Endothelial cell of umbilical vein (primary cell): ENCODE results near the gene INS. TPM values are rescaled to one million over a fixed set of nuclear protein-coding genes. Genes with fewer than 3 reads are reported as not detected.

Experiments used
- BruUV-seq: library from RNA; stranded (reverse); fragments of 400-500 nt; replicated peaks from 2 replicates; lab custom pipeline; 2021; lab: Mats Ljungman, UMichigan
- CTCF ChIA-PET: fragments of 300-600, 350-600 bp; sonication (Branson Sonifier 250); formaldehyde crosslinking; loops from one replicate; lab custom pipeline; 2021; ENCODE audit warnings: antibody characterized with exemption, inconsistent platforms; lab: Charles Lee
- POLR2A ChIA-PET: fragments of 300-600, 350-600 bp; sonication (Branson Sonifier 250); formaldehyde crosslinking; loops from one replicate; lab custom pipeline; 2021; ENCODE audit warnings: antibody characterized with exemption, inconsistent platforms; lab: Charles Lee
- DNase-seq: peaks from one replicate; pipeline ENCODE4 v3.0.0-alpha.2; 2011; ENCODE audit warnings: low read depth, low spot score
- FAIRE-seq: peaks from 2 replicates; lab custom pipeline; 2011; peaks lifted over from hg19 to GRCh38; lab: Jason Lieb, UNC
- H2AFZ ChIP-seq: 2 replicates; pipeline ENCODE4 v1.6.0; 2012; ENCODE audit warnings: low read depth, low read length, control low read depth, inconsistent platforms
- H3K27ac ChIP-seq: 2 replicates; pipeline ENCODE4 v1.5.1; 2011; ENCODE audit warnings: low read depth, mild to moderate bottlenecking, control low read depth, low read length, moderate library complexity; ENCODE audit not compliant: insufficient read depth
- H3K27me3 ChIP-seq, 2 experiments: 2 replicates each; pipeline versions ENCODE4 v1.6.0 to v1.6.1; 2011; ENCODE audit warnings: low read length in 2 of 2, mixed read lengths in 1 of 2; ENCODE audit not compliant: control insufficient read depth in 2 of 2, insufficient read depth in 2 of 2
- H3K36me3 ChIP-seq, 2 experiments: 2 replicates in 1 of 2; 3 replicates in 1 of 2; pipeline ENCODE4 v1.5.1; 2011; ENCODE audit warnings: low read length in 2 of 2, mild to moderate bottlenecking in 1 of 2, moderate library complexity in 1 of 2; ENCODE audit not compliant: control insufficient read depth in 2 of 2, insufficient read depth in 2 of 2; ENCODE audit errors: extremely low read depth in 1 of 2
- H3K4me1 ChIP-seq: 3 replicates; pipeline ENCODE4 v1.5.1; 2011; ENCODE audit warnings: mild to moderate bottlenecking, low read length; ENCODE audit not compliant: control insufficient read depth, insufficient read depth; ENCODE audit errors: extremely low read depth
- H3K4me2 ChIP-seq: 2 replicates; pipeline ENCODE4 v1.6.1; 2011; ENCODE audit warnings: low read length, control low read depth, mixed read lengths; ENCODE audit not compliant: insufficient read depth
- H3K4me3 ChIP-seq, 3 experiments: fragments of 200-600 bp in 1 of 3; sonication (generic), shearing (Covaris generic) in 1 of 3; replicated peaks in 1 of 3; 2 replicates each; pipeline ENCODE4 v1.5.1; 2011 to 2016; ENCODE audit warnings: control low read depth in 3 of 3, low read length in 3 of 3, mild to moderate bottlenecking in 2 of 3, inconsistent platforms in 1 of 3, low read depth in 1 of 3, moderate library complexity in 1 of 3; ENCODE audit not compliant: insufficient read depth in 1 of 3
- H3K79me2 ChIP-seq: 2 replicates; pipeline ENCODE4 v1.6.0; 2012; ENCODE audit warnings: low read length, inconsistent platforms; ENCODE audit not compliant: control insufficient read depth, insufficient read depth
- H3K9ac ChIP-seq: replicated peaks from 2 replicates; pipeline ENCODE3; 2011; ENCODE audit warnings: low read length, control low read depth; ENCODE audit not compliant: insufficient read depth; ENCODE audit errors: extremely low read depth
- H3K9me1 ChIP-seq: replicated peaks from 3 replicates; pipeline ENCODE4 v1.6.0; 2011; ENCODE audit warnings: mild to moderate bottlenecking, low read length; ENCODE audit not compliant: control insufficient read depth, insufficient read depth; ENCODE audit errors: extremely low read depth
- H3K9me3 ChIP-seq: replicated peaks from 2 replicates; pipeline ENCODE4 v1.5.1; 2012; ENCODE audit warnings: low read length, inconsistent platforms; ENCODE audit not compliant: control insufficient read depth, insufficient read depth
- H4K20me1 ChIP-seq: replicated peaks from 2 replicates; pipeline ENCODE3; 2011; ENCODE audit warnings: mild to moderate bottlenecking, low read length; ENCODE audit not compliant: control insufficient read depth, insufficient read depth; ENCODE audit errors: extremely low read depth
- EZH2 ChIP-seq: IDR thresholded peaks from 2 replicates; pipeline ENCODE4 v1.6.1; 2012; ENCODE audit warnings: borderline replicate concordance, low read depth, mild to moderate bottlenecking, moderate library complexity, low read length, inconsistent platforms; ENCODE audit not compliant: severe bottlenecking
- FOS ChIP-seq: IDR thresholded peaks from 2 replicates; pipeline ENCODE4 v1.6.1; 2011; ENCODE audit warnings: mild to moderate bottlenecking, low read length, moderate library complexity, borderline replicate concordance; ENCODE audit not compliant: insufficient read depth
- GATA2 ChIP-seq: IDR thresholded peaks from 2 replicates; pipeline ENCODE4 v1.7.0; 2011; ENCODE audit warnings: low read depth, mild to moderate bottlenecking, moderate library complexity, mixed read lengths, low read length; ENCODE audit not compliant: insufficient read length, insufficient read depth
- JUN ChIP-seq: IDR thresholded peaks from 2 replicates; pipeline ENCODE4 v1.6.1; 2011; ENCODE audit warnings: borderline replicate concordance, low read depth; ENCODE audit not compliant: insufficient read length, insufficient read depth
- MYC ChIP-seq: IDR thresholded peaks from one replicate; pipeline ENCODE4 v1.6.1; 2011; ENCODE audit warnings: mild to moderate bottlenecking, low read depth, low read length
- POLR2A ChIP-seq: IDR thresholded peaks from 2 replicates; pipeline ENCODE4 v1.6.1; 2012; ENCODE audit warnings: low read depth, mild to moderate bottlenecking, control low read depth, low read length
- POLR2AphosphoS5 ChIP-seq: IDR thresholded peaks from 2 replicates; pipeline ENCODE4 v1.6.1; 2012; ENCODE audit warnings: low read depth, mild to moderate bottlenecking, control low read depth, low read length, moderate library complexity; ENCODE audit not compliant: insufficient read depth
- dilution Hi-C: fragments of 300-500 bp; cut with MboI; formaldehyde crosslinking; loops from one replicate; pipeline ENCODE4 v1.15.0; 2019; ENCODE audit warnings: low sequenced_read_pairs; ENCODE audit not compliant: extremely low pct_ligation_motif_present
- intact Hi-C: fragments of 100-400 bp; cut with micrococcal nuclease; formaldehyde crosslinking; loops from one replicate; pipeline ENCODE4 v1.10.0; 2022
- polyA plus RNA-seq, 4 experiments: library from polyadenylated mRNA; depleted of rRNA in 3 of 4; stranded (reverse) in 3 of 4; unstranded in 1 of 4; fragments of >200 nt; gene quantifications; 2 replicates each; pipeline versions ENCODE4 v1.2.1 to v1.2.3, GENCODE V29; 2011 to 2012; ENCODE audit warnings: missing spikeins in 1 of 4
- total RNA-seq: library from RNA; stranded (reverse); gene quantifications from 2 replicates; pipeline ENCODE4 v1.2.3, GENCODE V29; 2021
- TF ChIP-seq, protein P1 (sequence below), 2 donors: IDR thresholded peaks; 1 replicate in 1 of 2; 2 replicates in 1 of 2; pipeline ENCODE4 v1.5.1; 2011; ENCODE audit warnings: low read length in 2 of 2, mild to moderate bottlenecking in 2 of 2, moderate library complexity in 2 of 2, control low read depth in 1 of 2, inconsistent platforms in 1 of 2, low read depth in 1 of 2; ENCODE audit not compliant: insufficient read depth in 1 of 2; ENCODE audit errors: extremely low read depth in 1 of 2
- TF ChIP-seq, protein P2 (sequence below): IDR thresholded peaks from 2 replicates; pipeline ENCODE4 v1.6.1; 2011; ENCODE audit not compliant: insufficient read depth, insufficient read length

Gene INS
- total and polyA plus RNA-seq, 2 donors (not counting 3 experiments of a cell fraction or from before 2014, with no cell fraction given): not detected

DNA sequence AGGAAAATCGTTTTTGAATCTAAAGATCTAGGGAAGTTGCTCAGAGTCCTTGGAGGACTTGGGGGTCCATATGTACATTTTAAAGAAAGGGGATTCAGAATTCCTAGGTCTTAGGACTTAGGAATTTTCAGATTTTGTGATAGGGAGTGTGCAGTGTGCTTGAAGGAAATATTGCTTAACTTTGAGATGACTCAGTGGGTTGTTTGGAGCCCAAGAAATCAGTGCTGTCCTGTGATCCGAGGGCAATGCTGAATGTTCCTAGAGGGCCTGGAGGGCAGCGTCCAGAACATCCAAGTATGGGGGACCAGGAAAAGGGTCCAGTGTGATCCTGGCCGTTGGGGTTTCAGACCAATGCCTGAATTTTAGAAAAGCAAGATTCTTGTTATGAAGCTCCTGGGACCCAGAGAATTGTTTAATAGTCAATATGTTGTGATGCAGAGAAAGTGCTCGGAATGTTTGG is 18.7 kb downstream of the INS start:
- H3K4me2 ChIP-seq: no peak overlapping the region
- ChIA-PET CTCF (interaction anchor here (0.7 to 5.9 kb wide), 7 partner anchors 9 to 260 kb away, joined by 3 to 64 read pairs (median 4); no protein-coding TSS in a partner anchor), POLR2A (no interaction called here)
- TF ChIP-seq MYC: no peak
- TF ChIP-seq, protein P1, sequence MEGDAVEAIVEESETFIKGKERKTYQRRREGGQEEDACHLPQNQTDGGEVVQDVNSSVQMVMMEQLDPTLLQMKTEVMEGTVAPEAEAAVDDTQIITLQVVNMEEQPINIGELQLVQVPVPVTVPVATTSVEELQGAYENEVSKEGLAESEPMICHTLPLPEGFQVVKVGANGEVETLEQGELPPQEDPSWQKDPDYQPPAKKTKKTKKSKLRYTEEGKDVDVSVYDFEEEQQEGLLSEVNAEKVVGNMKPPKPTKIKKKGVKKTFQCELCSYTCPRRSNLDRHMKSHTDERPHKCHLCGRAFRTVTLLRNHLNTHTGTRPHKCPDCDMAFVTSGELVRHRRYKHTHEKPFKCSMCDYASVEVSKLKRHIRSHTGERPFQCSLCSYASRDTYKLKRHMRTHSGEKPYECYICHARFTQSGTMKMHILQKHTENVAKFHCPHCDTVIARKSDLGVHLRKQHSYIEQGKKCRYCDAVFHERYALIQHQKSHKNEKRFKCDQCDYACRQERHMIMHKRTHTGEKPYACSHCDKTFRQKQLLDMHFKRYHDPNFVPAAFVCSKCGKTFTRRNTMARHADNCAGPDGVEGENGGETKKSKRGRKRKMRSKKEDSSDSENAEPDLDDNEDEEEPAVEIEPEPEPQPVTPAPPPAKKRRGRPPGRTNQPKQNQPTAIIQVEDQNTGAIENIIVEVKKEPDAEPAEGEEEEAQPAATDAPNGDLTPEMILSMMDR (IDR thresholded peaks at IDR 0.05; ENCODE audit: extremely low read depth in 1 of 2, insufficient read depth in 1 of 2, low read depth in 1 of 2, low read length in 2 of 2): no peak
- no peak for TF ChIP-seq JUN
- no peak for TF ChIP-seq POLR2AphosphoS5
- TF ChIP-seq POLR2A: no peak
- no peak for TF ChIP-seq FOS
- TF ChIP-seq, protein P2, sequence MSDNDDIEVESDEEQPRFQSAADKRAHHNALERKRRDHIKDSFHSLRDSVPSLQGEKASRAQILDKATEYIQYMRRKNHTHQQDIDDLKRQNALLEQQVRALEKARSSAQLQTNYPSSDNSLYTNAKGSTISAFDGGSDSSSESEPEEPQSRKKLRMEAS: no peak
- no peak for TF ChIP-seq GATA2
- TF ChIP-seq EZH2: no peak
- no peaks in the 10 kb centered on the region for H3K9me3 ChIP-seq
- H3K4me1 ChIP-seq: peaks cover 2% of the 10 kb centered on the region
- no peaks in the 10 kb centered on the region for H4K20me1 ChIP-seq
- FAIRE-seq: no peak
- no peaks in the 10 kb centered on the region for H3K9me1 ChIP-seq
- H3K4me3 ChIP-seq: no peak overlapping the region
- no peak for DNase-seq
- no peak overlapping the region for H3K27ac ChIP-seq
- no peak overlapping the region for H2AFZ ChIP-seq
- no peak overlapping the region for H3K9ac ChIP-seq
- dilution Hi-C loops: no loop called here
- no peaks in the 10 kb centered on the region for H3K36me3 ChIP-seq
- H3K79me2 ChIP-seq: no peaks in the 10 kb centered on the region
- intact Hi-C loops: no loop called here
- BruUV-seq: no TSS peak
- H3K27me3 ChIP-seq: peaks cover 53 to 80% of the 10 kb centered on the region in 2 experiments
